NCI-H2227 treated with DMSO at 0.1 percent for 48 hours (cell line): ENCODE results near the gene CIC.

ENCODE experiments used
- DNase-seq: peaks from one replicate; lab custom pipeline; 2025; lab: John Stamatoyannopoulos, UW

The CIC gene

GRCh38 chr19:42277821-42278451 is 8.9 kb downstream of the CIC start:
- no peak for DNase-seq

GRCh38 chr19:42278452-42279154 is 9.6 kb downstream of the CIC start:
- no peak for DNase-seq

GRCh38 chr19:42279155-42279901 is 10.3 kb downstream of the CIC start:
- no peak for DNase-seq

GRCh38 chr19:42279902-42280814 is 11.1 kb downstream of the CIC start:
- peak; percentile 97 for DNase-seq

GRCh38 chr19:42280815-42281145 is 11.7 kb downstream of the CIC start:
- DNase-seq = peak; percentile 91

- peak; percentile 78 for DNase-seq
These were observed 12.2 kb downstream of the CIC start for GRCh38 chr19:42281146-42281826.

GRCh38 chr19:42281827-42282762 is 13.0 kb downstream of the CIC start:
- DNase-seq = peak; percentile 60

GRCh38 chr19:42282819-42283187 is 13.8 kb downstream of the CIC start:
- DNase-seq = no peak

- DNase-seq = peak; percentile 97
These were observed 14.4 kb downstream of the CIC start for GRCh38 chr19:42283188-42284065.

- peak; percentile 90 for DNase-seq
These were observed 15.0 kb downstream of the CIC start for GRCh38 chr19:42284066-42284501.

- DNase-seq = no peak
These were observed 15.7 kb downstream of the CIC start for GRCh38 chr19:42284591-42285341.

GRCh38 chr19:42285541-42285941 is 16.5 kb downstream of the CIC start:
- no peak for DNase-seq

- no peak for DNase-seq
These were observed 16.9 kb downstream of the CIC start for GRCh38 chr19:42285988-42286348.

- DNase-seq = peak; percentile 36
These were observed 17.4 kb downstream of the CIC start for GRCh38 chr19:42286349-42287016.

- DNase-seq = no peak
These were observed 18.2 kb downstream of the CIC start for GRCh38 chr19:42287017-42287826.

- no peak for DNase-seq
These were observed 18.7 kb downstream of the CIC start for GRCh38 chr19:42287827-42288107.

GRCh38 chr19:42288387-42288786 is 19.3 kb downstream of the CIC start:
- no peak for DNase-seq
